K562 (cell line): ENCODE data around the gene SAT2. TPM values are rescaled to one million over a fixed set of nuclear protein-coding genes. Genes with fewer than 3 reads are reported as not detected.

ENCODE experiments used
- EP300 ChIP-seq: IDR thresholded peaks from 2 replicates; pipeline ENCODE4 v1.6.1; 2012; ENCODE audit warnings: low read length, improper control_type of control experiment
- HIVEP1 ChIP-seq: fragments of 250-450 bp; sonication (Bioruptor Pico); IDR thresholded peaks from 2 replicates; pipeline ENCODE4 v1.4.0; 2020; ENCODE audit warnings: mild to moderate bottlenecking
- KLF10 ChIP-seq: fragments of 250-450 bp; sonication (Bioruptor Pico); IDR thresholded peaks from 2 replicates; pipeline ENCODE4 v1.6.1; 2021; ENCODE audit warnings: matching md5 sums
- MAFG ChIP-seq: fragments of 450-650 bp; conservative IDR thresholded peaks from 2 replicates; pipeline ENCODE4 v1.6.1; 2016; ENCODE audit warnings: missing genetic modification characterization, missing compliant biosample characterization
- POLR2B ChIP-seq: fragments of 450-650 bp; IDR thresholded peaks from 2 replicates; pipeline ENCODE4 v1.6.1; 2018; ENCODE audit warnings: low read depth; ENCODE audit not compliant: partially characterized antibody
- RBM25 ChIP-seq: fragments of 200-400 bp; formaldehyde crosslinking; IDR thresholded peaks from 2 replicates; pipeline ENCODE4 v1.6.1; 2018; ENCODE audit warnings: low read length, low read depth, moderate library complexity; ENCODE audit not compliant: severe bottlenecking
- ZNF124 ChIP-seq: sonication (generic); formaldehyde crosslinking; IDR thresholded peaks from 2 replicates; pipeline ENCODE4 v1.8.1; 2022; ENCODE audit warnings: missing genetic modification reagents
- ZNF586 ChIP-seq: fragments of 450-650 bp; formaldehyde crosslinking; conservative IDR thresholded peaks from 2 replicates; pipeline ENCODE4 v1.4.0; 2020; ENCODE audit warnings: mild to moderate bottlenecking, moderate library complexity
- ZNF764 ChIP-seq: fragments of 250-450 bp; sonication (Bioruptor Pico); IDR thresholded peaks from 2 replicates; pipeline ENCODE4 v1.4.0; 2020; ENCODE audit warnings: low read depth, mild to moderate bottlenecking, moderate library complexity
- ZNF77 ChIP-seq: fragments of 250-450 bp; sonication (Bioruptor Pico); IDR thresholded peaks from 2 replicates; pipeline ENCODE4 v1.5.0; 2020
- polyA plus RNA-seq, 8 experiments: library from polyadenylated mRNA; depleted of rRNA in 4 of 8; stranded (reverse) in 5 of 8; unstranded in 3 of 8; fragments of >200 nt; fragmentation: Nextera tagmentation in 2 of 8; fragmentation: Illumina TruSeq in 1 of 8; extraction: Ambion mirVana in 2 of 8; extraction: Trizol in 1 of 8; gene quantifications; 2 replicates each; pipeline versions ENCODE4 v1.2.1 to v1.2.3, GENCODE V29; 2011 to 2014; ENCODE audit warnings: inconsistent platforms in 1 of 8, missing spikeins in 1 of 8
- total RNA-seq, 7 experiments: library from RNA; depleted of rRNA in 6 of 7; stranded (reverse); fragments of >200 nt in 6 of 7; fragmentation: Illumina TruSeq in 2 of 7; extraction: Trizol in 2 of 7; gene quantifications; 2 replicates each; pipeline versions ENCODE4 v1.2.1 to v1.2.3, GENCODE V29; 2011 to 2021; ENCODE audit warnings: low replicate concordance in 1 of 7
- TF ChIP-seq, protein P1 (sequence below): sonication (generic); formaldehyde crosslinking; IDR thresholded peaks from 2 replicates; pipeline ENCODE4 v1.4.0; 2020; ENCODE audit warnings: mild to moderate bottlenecking, missing genetic modification reagents
- TF ChIP-seq, protein P2 (sequence below): fragments of 200-800 bp; sonication (Bioruptor generic); IDR thresholded peaks from 2 replicates; pipeline ENCODE4 v1.6.1; 2017; ENCODE audit warnings: missing genetic modification characterization, missing compliant biosample characterization
- TF ChIP-seq, protein P3 (sequence below): fragments of 450-650 bp; IDR thresholded peaks from 2 replicates; pipeline ENCODE4 v1.6.1; 2016; ENCODE audit warnings: antibody characterized with exemption
- TF ChIP-seq, protein P4 (sequence below): fragments of 450-650 bp; conservative IDR thresholded peaks from 2 replicates; pipeline ENCODE4 v1.6.1; 2016; ENCODE audit warnings: missing genetic modification characterization, low read depth, mild to moderate bottlenecking, missing compliant biosample characterization, moderate library complexity
- TF ChIP-seq, protein P5 (sequence below): sonication (generic); formaldehyde crosslinking; IDR thresholded peaks from 2 replicates; pipeline ENCODE4 v1.8.0; 2023; ENCODE audit warnings: mild to moderate bottlenecking, missing genetic modification reagents
- TF ChIP-seq, protein P6 (sequence below): fragments of 450-650 bp; formaldehyde crosslinking; conservative IDR thresholded peaks from 2 replicates; pipeline ENCODE4 v1.4.0; 2022; ENCODE audit warnings: mild to moderate bottlenecking, missing genetic modification characterization

The SAT2 gene
- total and polyA plus RNA-seq, 9 of the 15 experiments (the other 6 are each of a cell fraction or from before 2014, with no cell fraction given): 2.0 to 8.0 (median 5.3) TPM

- TF ChIP-seq, protein P1, sequence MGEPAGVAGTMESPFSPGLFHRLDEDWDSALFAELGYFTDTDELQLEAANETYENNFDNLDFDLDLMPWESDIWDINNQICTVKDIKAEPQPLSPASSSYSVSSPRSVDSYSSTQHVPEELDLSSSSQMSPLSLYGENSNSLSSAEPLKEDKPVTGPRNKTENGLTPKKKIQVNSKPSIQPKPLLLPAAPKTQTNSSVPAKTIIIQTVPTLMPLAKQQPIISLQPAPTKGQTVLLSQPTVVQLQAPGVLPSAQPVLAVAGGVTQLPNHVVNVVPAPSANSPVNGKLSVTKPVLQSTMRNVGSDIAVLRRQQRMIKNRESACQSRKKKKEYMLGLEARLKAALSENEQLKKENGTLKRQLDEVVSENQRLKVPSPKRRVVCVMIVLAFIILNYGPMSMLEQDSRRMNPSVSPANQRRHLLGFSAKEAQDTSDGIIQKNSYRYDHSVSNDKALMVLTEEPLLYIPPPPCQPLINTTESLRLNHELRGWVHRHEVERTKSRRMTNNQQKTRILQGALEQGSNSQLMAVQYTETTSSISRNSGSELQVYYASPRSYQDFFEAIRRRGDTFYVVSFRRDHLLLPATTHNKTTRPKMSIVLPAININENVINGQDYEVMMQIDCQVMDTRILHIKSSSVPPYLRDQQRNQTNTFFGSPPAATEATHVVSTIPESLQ (CRISPR knock-in tag): no peak
- TF ChIP-seq MAFG (tag) (no peak), ZNF586 (CRISPR knock-in tag) (no peak), EP300 (no peak), HIVEP1 (CRISPR knock-in tag) (no peak), ZNF764 (CRISPR knock-in tag) (no peak), POLR2B (peak; percentile 91), RBM25 (no peak), KLF10 (no peak), ZNF77 (CRISPR knock-in tag) (0 out of 2 replicates have a peak, but pooled peaks have one; percentile 35), ZNF124 (CRISPR knock-in tag) (no peak)
- TF ChIP-seq, protein P2, sequence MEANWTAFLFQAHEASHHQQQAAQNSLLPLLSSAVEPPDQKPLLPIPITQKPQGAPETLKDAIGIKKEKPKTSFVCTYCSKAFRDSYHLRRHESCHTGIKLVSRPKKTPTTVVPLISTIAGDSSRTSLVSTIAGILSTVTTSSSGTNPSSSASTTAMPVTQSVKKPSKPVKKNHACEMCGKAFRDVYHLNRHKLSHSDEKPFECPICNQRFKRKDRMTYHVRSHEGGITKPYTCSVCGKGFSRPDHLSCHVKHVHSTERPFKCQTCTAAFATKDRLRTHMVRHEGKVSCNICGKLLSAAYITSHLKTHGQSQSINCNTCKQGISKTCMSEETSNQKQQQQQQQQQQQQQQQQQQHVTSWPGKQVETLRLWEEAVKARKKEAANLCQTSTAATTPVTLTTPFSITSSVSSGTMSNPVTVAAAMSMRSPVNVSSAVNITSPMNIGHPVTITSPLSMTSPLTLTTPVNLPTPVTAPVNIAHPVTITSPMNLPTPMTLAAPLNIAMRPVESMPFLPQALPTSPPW: peak; percentile 46
- TF ChIP-seq, protein P3, sequence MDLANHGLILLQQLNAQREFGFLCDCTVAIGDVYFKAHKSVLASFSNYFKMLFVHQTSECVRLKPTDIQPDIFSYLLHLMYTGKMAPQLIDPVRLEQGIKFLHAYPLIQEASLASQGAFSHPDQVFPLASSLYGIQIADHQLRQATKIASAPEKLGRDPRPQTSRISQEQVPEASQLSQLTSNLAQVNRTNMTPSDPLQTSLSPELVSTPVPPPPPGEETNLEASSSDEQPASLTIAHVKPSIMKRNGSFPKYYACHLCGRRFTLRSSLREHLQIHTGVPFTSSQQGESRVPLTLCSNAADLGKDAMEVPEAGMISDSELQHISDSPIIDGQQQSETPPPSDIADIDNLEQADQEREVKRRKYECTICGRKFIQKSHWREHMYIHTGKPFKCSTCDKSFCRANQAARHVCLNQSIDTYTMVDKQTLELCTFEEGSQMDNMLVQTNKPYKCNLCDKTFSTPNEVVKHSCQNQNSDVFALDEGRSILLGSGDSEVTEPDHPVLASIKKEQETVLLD: no peak
- TF ChIP-seq, protein P4, sequence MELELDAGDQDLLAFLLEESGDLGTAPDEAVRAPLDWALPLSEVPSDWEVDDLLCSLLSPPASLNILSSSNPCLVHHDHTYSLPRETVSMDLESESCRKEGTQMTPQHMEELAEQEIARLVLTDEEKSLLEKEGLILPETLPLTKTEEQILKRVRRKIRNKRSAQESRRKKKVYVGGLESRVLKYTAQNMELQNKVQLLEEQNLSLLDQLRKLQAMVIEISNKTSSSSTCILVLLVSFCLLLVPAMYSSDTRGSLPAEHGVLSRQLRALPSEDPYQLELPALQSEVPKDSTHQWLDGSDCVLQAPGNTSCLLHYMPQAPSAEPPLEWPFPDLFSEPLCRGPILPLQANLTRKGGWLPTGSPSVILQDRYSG (tag): no peak
- TF ChIP-seq, protein P5, sequence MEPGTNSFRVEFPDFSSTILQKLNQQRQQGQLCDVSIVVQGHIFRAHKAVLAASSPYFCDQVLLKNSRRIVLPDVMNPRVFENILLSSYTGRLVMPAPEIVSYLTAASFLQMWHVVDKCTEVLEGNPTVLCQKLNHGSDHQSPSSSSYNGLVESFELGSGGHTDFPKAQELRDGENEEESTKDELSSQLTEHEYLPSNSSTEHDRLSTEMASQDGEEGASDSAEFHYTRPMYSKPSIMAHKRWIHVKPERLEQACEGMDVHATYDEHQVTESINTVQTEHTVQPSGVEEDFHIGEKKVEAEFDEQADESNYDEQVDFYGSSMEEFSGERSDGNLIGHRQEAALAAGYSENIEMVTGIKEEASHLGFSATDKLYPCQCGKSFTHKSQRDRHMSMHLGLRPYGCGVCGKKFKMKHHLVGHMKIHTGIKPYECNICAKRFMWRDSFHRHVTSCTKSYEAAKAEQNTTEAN (CRISPR knock-in tag): peak; percentile 67; the same call in 1 of the 2 replicates
- TF ChIP-seq, protein P6, sequence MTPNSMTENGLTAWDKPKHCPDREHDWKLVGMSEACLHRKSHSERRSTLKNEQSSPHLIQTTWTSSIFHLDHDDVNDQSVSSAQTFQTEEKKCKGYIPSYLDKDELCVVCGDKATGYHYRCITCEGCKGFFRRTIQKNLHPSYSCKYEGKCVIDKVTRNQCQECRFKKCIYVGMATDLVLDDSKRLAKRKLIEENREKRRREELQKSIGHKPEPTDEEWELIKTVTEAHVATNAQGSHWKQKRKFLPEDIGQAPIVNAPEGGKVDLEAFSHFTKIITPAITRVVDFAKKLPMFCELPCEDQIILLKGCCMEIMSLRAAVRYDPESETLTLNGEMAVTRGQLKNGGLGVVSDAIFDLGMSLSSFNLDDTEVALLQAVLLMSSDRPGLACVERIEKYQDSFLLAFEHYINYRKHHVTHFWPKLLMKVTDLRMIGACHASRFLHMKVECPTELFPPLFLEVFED: peak; percentile 58; the same call in 1 of the 2 replicates
Observed at GRCh38 chr17:7579001-7579833, 48.4 kb downstream of the SAT2 start, which contains the start of gene CD68 (continued).
